Prostate gland (tissue), 2 donors: ENCODE data around the gene SSU72.

Experiments
- POLR2A ChIP-seq: fragments of 450-650 bp; IDR thresholded peaks from one replicate; pipeline ENCODE4 v1.6.1; 2016; ENCODE audit warnings: antibody characterized with exemption, mild to moderate bottlenecking
- TF ChIP-seq, protein P1 (sequence below), 4 experiments: fragments of 200-600 bp in 2 of 4; fragments of 450-650 bp in 2 of 4; sonication (generic) in 2 of 4; IDR thresholded peaks; 1 replicate in 3 of 4; 2 replicates in 1 of 4; pipeline ENCODE4 v1.5.1; 2016 to 2019; ENCODE audit warnings: antibody characterized with exemption in 4 of 4, mild to moderate bottlenecking in 2 of 4, moderate library complexity in 2 of 4

GRCh38 chr1:1601564-1602303 lies 27.1 kb upstream of the SSU72 start:
- TF ChIP-seq, protein P1, sequence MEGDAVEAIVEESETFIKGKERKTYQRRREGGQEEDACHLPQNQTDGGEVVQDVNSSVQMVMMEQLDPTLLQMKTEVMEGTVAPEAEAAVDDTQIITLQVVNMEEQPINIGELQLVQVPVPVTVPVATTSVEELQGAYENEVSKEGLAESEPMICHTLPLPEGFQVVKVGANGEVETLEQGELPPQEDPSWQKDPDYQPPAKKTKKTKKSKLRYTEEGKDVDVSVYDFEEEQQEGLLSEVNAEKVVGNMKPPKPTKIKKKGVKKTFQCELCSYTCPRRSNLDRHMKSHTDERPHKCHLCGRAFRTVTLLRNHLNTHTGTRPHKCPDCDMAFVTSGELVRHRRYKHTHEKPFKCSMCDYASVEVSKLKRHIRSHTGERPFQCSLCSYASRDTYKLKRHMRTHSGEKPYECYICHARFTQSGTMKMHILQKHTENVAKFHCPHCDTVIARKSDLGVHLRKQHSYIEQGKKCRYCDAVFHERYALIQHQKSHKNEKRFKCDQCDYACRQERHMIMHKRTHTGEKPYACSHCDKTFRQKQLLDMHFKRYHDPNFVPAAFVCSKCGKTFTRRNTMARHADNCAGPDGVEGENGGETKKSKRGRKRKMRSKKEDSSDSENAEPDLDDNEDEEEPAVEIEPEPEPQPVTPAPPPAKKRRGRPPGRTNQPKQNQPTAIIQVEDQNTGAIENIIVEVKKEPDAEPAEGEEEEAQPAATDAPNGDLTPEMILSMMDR (IDR thresholded peaks at IDR 0.05) = no peak
- TF ChIP-seq POLR2A = no peak
